Endothelial cell of umbilical vein (primary cell): ENCODE measurements around the gene ADCY7. TPM values are rescaled to one million over a fixed set of nuclear protein-coding genes. Genes with fewer than 3 reads are reported as not detected.

Experiments used
- BruUV-seq: library from RNA; stranded (reverse); fragments of 400-500 nt; replicated peaks from 2 replicates; lab custom pipeline; 2021; lab: Mats Ljungman, UMichigan
- CTCF ChIA-PET: fragments of 300-600, 350-600 bp; sonication (Branson Sonifier 250); formaldehyde crosslinking; loops from one replicate; lab custom pipeline; 2021; ENCODE audit warnings: antibody characterized with exemption, inconsistent platforms; lab: Charles Lee
- POLR2A ChIA-PET: fragments of 300-600, 350-600 bp; sonication (Branson Sonifier 250); formaldehyde crosslinking; loops from one replicate; lab custom pipeline; 2021; ENCODE audit warnings: antibody characterized with exemption, inconsistent platforms; lab: Charles Lee
- DNase-seq: peaks from one replicate; pipeline ENCODE4 v3.0.0-alpha.2; 2011; ENCODE audit warnings: low read depth, low spot score
- FAIRE-seq: peaks from 2 replicates; lab custom pipeline; 2011; peaks lifted over from hg19 to GRCh38; lab: Jason Lieb, UNC
- H2AFZ ChIP-seq: 2 replicates; pipeline ENCODE4 v1.6.0; 2012; ENCODE audit warnings: low read depth, low read length, control low read depth, inconsistent platforms
- H3K27ac ChIP-seq: 2 replicates; pipeline ENCODE4 v1.5.1; 2011; ENCODE audit warnings: low read depth, mild to moderate bottlenecking, control low read depth, low read length, moderate library complexity; ENCODE audit not compliant: insufficient read depth
- H3K27me3 ChIP-seq, 2 experiments: 2 replicates each; pipeline versions ENCODE4 v1.6.0 to v1.6.1; 2011; ENCODE audit warnings: low read length in 2 of 2, mixed read lengths in 1 of 2; ENCODE audit not compliant: control insufficient read depth in 2 of 2, insufficient read depth in 2 of 2
- H3K36me3 ChIP-seq, 2 experiments: 2 replicates in 1 of 2; 3 replicates in 1 of 2; pipeline ENCODE4 v1.5.1; 2011; ENCODE audit warnings: low read length in 2 of 2, mild to moderate bottlenecking in 1 of 2, moderate library complexity in 1 of 2; ENCODE audit not compliant: control insufficient read depth in 2 of 2, insufficient read depth in 2 of 2; ENCODE audit errors: extremely low read depth in 1 of 2
- H3K4me1 ChIP-seq: 3 replicates; pipeline ENCODE4 v1.5.1; 2011; ENCODE audit warnings: mild to moderate bottlenecking, low read length; ENCODE audit not compliant: control insufficient read depth, insufficient read depth; ENCODE audit errors: extremely low read depth
- H3K4me2 ChIP-seq: 2 replicates; pipeline ENCODE4 v1.6.1; 2011; ENCODE audit warnings: low read length, control low read depth, mixed read lengths; ENCODE audit not compliant: insufficient read depth
- H3K4me3 ChIP-seq, 3 experiments: fragments of 200-600 bp in 1 of 3; sonication (generic), shearing (Covaris generic) in 1 of 3; replicated peaks in 1 of 3; 2 replicates each; pipeline ENCODE4 v1.5.1; 2011 to 2016; ENCODE audit warnings: control low read depth in 3 of 3, low read length in 3 of 3, mild to moderate bottlenecking in 2 of 3, inconsistent platforms in 1 of 3, low read depth in 1 of 3, moderate library complexity in 1 of 3; ENCODE audit not compliant: insufficient read depth in 1 of 3
- H3K79me2 ChIP-seq: 2 replicates; pipeline ENCODE4 v1.6.0; 2012; ENCODE audit warnings: low read length, inconsistent platforms; ENCODE audit not compliant: control insufficient read depth, insufficient read depth
- H3K9ac ChIP-seq: replicated peaks from 2 replicates; pipeline ENCODE3; 2011; ENCODE audit warnings: low read length, control low read depth; ENCODE audit not compliant: insufficient read depth; ENCODE audit errors: extremely low read depth
- H3K9me1 ChIP-seq: replicated peaks from 3 replicates; pipeline ENCODE4 v1.6.0; 2011; ENCODE audit warnings: mild to moderate bottlenecking, low read length; ENCODE audit not compliant: control insufficient read depth, insufficient read depth; ENCODE audit errors: extremely low read depth
- H3K9me3 ChIP-seq: replicated peaks from 2 replicates; pipeline ENCODE4 v1.5.1; 2012; ENCODE audit warnings: low read length, inconsistent platforms; ENCODE audit not compliant: control insufficient read depth, insufficient read depth
- H4K20me1 ChIP-seq: replicated peaks from 2 replicates; pipeline ENCODE3; 2011; ENCODE audit warnings: mild to moderate bottlenecking, low read length; ENCODE audit not compliant: control insufficient read depth, insufficient read depth; ENCODE audit errors: extremely low read depth
- EZH2 ChIP-seq: IDR thresholded peaks from 2 replicates; pipeline ENCODE4 v1.6.1; 2012; ENCODE audit warnings: borderline replicate concordance, low read depth, mild to moderate bottlenecking, moderate library complexity, low read length, inconsistent platforms; ENCODE audit not compliant: severe bottlenecking
- FOS ChIP-seq: IDR thresholded peaks from 2 replicates; pipeline ENCODE4 v1.6.1; 2011; ENCODE audit warnings: mild to moderate bottlenecking, low read length, moderate library complexity, borderline replicate concordance; ENCODE audit not compliant: insufficient read depth
- GATA2 ChIP-seq: IDR thresholded peaks from 2 replicates; pipeline ENCODE4 v1.7.0; 2011; ENCODE audit warnings: low read depth, mild to moderate bottlenecking, moderate library complexity, mixed read lengths, low read length; ENCODE audit not compliant: insufficient read length, insufficient read depth
- JUN ChIP-seq: IDR thresholded peaks from 2 replicates; pipeline ENCODE4 v1.6.1; 2011; ENCODE audit warnings: borderline replicate concordance, low read depth; ENCODE audit not compliant: insufficient read length, insufficient read depth
- MAX ChIP-seq: IDR thresholded peaks from 2 replicates; pipeline ENCODE4 v1.6.1; 2011; ENCODE audit not compliant: insufficient read depth, insufficient read length
- MYC ChIP-seq: IDR thresholded peaks from one replicate; pipeline ENCODE4 v1.6.1; 2011; ENCODE audit warnings: mild to moderate bottlenecking, low read depth, low read length
- POLR2A ChIP-seq: IDR thresholded peaks from 2 replicates; pipeline ENCODE4 v1.6.1; 2012; ENCODE audit warnings: low read depth, mild to moderate bottlenecking, control low read depth, low read length
- POLR2AphosphoS5 ChIP-seq: IDR thresholded peaks from 2 replicates; pipeline ENCODE4 v1.6.1; 2012; ENCODE audit warnings: low read depth, mild to moderate bottlenecking, control low read depth, low read length, moderate library complexity; ENCODE audit not compliant: insufficient read depth
- dilution Hi-C: fragments of 300-500 bp; cut with MboI; formaldehyde crosslinking; loops from one replicate; pipeline ENCODE4 v1.15.0; 2019; ENCODE audit warnings: low sequenced_read_pairs; ENCODE audit not compliant: extremely low pct_ligation_motif_present
- intact Hi-C: fragments of 100-400 bp; cut with micrococcal nuclease; formaldehyde crosslinking; loops from one replicate; pipeline ENCODE4 v1.10.0; 2022
- polyA plus RNA-seq, 4 experiments: library from polyadenylated mRNA; depleted of rRNA in 3 of 4; stranded (reverse) in 3 of 4; unstranded in 1 of 4; fragments of >200 nt; gene quantifications; 2 replicates each; pipeline versions ENCODE4 v1.2.1 to v1.2.3, GENCODE V29; 2011 to 2012; ENCODE audit warnings: missing spikeins in 1 of 4
- total RNA-seq: library from RNA; stranded (reverse); gene quantifications from 2 replicates; pipeline ENCODE4 v1.2.3, GENCODE V29; 2021
- TF ChIP-seq, protein P1 (sequence below), 2 donors: IDR thresholded peaks; 1 replicate in 1 of 2; 2 replicates in 1 of 2; pipeline ENCODE4 v1.5.1; 2011; ENCODE audit warnings: low read length in 2 of 2, mild to moderate bottlenecking in 2 of 2, moderate library complexity in 2 of 2, control low read depth in 1 of 2, inconsistent platforms in 1 of 2, low read depth in 1 of 2; ENCODE audit not compliant: insufficient read depth in 1 of 2; ENCODE audit errors: extremely low read depth in 1 of 2

ADCY7 gene
- total and polyA plus RNA-seq, 2 donors (not counting 3 experiments of a cell fraction or from before 2014, with no cell fraction given): 3.5 to 9.3 TPM

- CTCF ChIA-PET: no interaction called here
- H3K9me3 ChIP-seq: no peaks in the 10 kb centered on the region
- POLR2A ChIA-PET: no interaction called here
- no peaks in the 10 kb centered on the region for H3K79me2 ChIP-seq
- dilution Hi-C loops (no loop called here), intact Hi-C loops (no loop called here)
- no peaks in the 10 kb centered on the region for H3K4me1 ChIP-seq
- H3K9me1 ChIP-seq: no peaks in the 10 kb centered on the region
- no peaks in the 10 kb centered on the region for H3K27me3 ChIP-seq
- H2AFZ ChIP-seq: no peak overlapping the region
- no TSS peak for BruUV-seq
- FAIRE-seq (no peak), DNase-seq (no peak)
- H3K4me3 ChIP-seq: no peak overlapping the region
- TF ChIP-seq GATA2 (no peak), MYC (no peak), POLR2A (no peak)
- H3K27ac ChIP-seq: no peak overlapping the region
- no peaks in the 10 kb centered on the region for H4K20me1 ChIP-seq
- H3K9ac ChIP-seq: no peak overlapping the region
- no peaks in the 10 kb centered on the region for H3K36me3 ChIP-seq
- no peak overlapping the region for H3K4me2 ChIP-seq
Observed at GRCh38 chr16:50288920-50289319, 22.6 kb downstream of the ADCY7 start.

DNA sequence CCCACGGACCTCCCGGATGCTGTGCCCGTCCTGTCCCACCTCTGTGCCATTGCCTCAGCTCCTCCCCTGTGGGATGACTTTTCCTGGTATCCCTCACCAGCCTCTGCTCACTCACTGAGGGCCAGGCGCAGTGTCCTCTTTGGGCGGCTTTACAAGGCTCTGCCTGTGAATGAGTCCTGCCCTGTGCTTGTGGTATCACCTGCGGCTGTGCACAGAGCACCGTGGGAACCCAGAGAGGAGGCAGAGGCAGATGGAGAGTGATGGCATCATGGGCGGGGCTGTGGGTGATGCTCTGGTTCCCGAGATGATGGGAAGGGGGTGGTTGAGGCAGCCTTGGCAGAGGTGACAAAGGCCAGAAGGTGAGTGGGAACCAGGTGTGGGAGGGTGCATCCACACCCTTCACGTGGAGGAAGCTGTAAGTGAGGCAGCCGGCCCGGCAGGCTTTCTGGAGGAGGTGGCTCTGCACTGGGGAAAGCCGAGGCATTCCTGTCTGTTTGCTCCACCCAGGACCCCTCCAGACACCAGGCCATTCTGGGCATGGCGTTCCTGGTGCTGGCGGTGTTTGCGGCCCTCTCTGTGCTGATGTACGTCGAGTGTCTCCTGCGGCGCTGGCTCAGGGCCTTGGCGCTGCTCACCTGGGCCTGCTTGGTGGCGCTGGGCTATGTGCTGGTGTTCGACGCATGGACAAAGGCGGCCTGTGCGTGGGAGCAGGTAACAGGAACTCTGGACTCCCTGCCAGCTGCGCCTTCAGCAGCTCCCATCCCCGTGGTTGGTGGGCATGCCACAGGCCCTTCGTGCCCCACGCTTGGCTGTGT is 23.8 kb downstream of the ADCY7 start:
- CTCF ChIA-PET: no interaction called here
- H3K27ac ChIP-seq: no peak overlapping the region
- TF ChIP-seq POLR2AphosphoS5 (no peak), JUN (no peak), GATA2 (no peak), FOS (no peak), POLR2A (no peak), MAX (no peak), EZH2 (no peak), MYC (no peak)
- TF ChIP-seq, protein P1, sequence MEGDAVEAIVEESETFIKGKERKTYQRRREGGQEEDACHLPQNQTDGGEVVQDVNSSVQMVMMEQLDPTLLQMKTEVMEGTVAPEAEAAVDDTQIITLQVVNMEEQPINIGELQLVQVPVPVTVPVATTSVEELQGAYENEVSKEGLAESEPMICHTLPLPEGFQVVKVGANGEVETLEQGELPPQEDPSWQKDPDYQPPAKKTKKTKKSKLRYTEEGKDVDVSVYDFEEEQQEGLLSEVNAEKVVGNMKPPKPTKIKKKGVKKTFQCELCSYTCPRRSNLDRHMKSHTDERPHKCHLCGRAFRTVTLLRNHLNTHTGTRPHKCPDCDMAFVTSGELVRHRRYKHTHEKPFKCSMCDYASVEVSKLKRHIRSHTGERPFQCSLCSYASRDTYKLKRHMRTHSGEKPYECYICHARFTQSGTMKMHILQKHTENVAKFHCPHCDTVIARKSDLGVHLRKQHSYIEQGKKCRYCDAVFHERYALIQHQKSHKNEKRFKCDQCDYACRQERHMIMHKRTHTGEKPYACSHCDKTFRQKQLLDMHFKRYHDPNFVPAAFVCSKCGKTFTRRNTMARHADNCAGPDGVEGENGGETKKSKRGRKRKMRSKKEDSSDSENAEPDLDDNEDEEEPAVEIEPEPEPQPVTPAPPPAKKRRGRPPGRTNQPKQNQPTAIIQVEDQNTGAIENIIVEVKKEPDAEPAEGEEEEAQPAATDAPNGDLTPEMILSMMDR (IDR thresholded peaks at IDR 0.05; ENCODE audit: extremely low read depth in 1 of 2, insufficient read depth in 1 of 2, low read depth in 1 of 2, low read length in 2 of 2): no peak
- H3K9me1 ChIP-seq: no peaks in the 10 kb centered on the region
- H3K27me3 ChIP-seq: no peaks in the 10 kb centered on the region
- intact Hi-C loops (no loop called here), dilution Hi-C loops (no loop called here)
- no peaks in the 10 kb centered on the region for H4K20me1 ChIP-seq
- FAIRE-seq: no peak
- no peak overlapping the region for H3K4me3 ChIP-seq
- no peaks in the 10 kb centered on the region for H3K4me1 ChIP-seq
- no peaks in the 10 kb centered on the region for H3K79me2 ChIP-seq
- DNase-seq: no peak
- POLR2A ChIA-PET: no interaction called here
- BruUV-seq: no TSS peak
- H3K36me3 ChIP-seq: no peaks in the 10 kb centered on the region
- no peak overlapping the region for H3K9ac ChIP-seq
- no peaks in the 10 kb centered on the region for H3K9me3 ChIP-seq
- H3K4me2 ChIP-seq: no peak overlapping the region
- no peak overlapping the region for H2AFZ ChIP-seq
